C1 segment of cervical spinal cord (tissue), 14 donors: ENCODE results near the gene HNRNPD.
"Not testable (repeated sequence)": the region's sequence is repeated elsewhere in the genome, so short reads cannot be mapped to it uniquely, and the experiment has no call there.

Experiments used
- DNase-seq, 14 donors: peaks; one replicate each; lab custom pipeline; 2025; lab: John Stamatoyannopoulos, UW

The HNRNPD gene

DNA sequence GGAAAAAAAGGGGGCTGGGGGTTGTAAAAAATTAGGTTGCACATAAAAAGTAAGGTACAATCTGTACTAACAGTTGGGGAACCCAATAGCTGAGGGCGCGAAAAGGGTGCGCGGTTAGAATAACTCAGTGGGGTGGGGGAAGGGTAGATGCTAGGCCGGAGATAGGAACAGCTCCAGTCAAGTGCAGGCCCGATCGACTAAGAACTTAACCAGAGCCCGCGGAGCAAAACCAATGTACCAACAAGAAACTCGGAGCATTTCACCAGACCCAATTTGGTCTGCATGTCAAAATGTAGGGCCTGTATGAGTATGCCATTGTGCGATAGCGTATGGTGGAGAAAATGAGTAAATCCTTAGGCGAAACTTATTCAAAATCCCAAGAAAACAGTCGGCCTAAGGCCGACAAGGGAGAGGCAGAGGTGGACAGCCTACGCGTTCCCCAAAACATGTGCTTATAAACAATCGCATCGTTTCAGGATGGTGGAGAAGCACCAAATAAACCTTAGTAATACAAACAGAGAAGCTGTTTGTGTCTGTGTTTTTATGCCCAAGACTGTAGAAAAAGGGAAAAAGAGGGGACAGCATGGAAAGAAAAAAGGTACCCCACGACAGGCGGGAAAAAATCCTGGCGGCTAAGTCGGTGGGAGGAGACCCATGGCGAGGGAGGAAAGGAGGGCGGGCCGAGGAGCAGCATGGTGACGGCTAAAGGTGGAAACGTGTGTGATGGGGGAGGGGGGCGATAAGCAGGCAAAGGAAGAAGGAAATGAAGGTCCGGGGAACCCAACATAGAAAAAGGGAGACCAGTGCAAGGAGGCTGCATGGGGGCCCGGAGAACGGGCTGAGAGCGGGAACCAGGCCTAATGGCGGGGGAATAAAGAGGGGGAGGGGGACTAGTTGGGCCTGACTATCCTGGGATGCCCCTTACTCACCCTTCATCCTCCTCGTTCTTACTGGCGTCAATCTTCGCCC, 990 bp downstream of the HNRNPD start:
- peak in 12 of 14 donors; percentile 27 to 72 (median 46) for DNase-seq

DNA sequence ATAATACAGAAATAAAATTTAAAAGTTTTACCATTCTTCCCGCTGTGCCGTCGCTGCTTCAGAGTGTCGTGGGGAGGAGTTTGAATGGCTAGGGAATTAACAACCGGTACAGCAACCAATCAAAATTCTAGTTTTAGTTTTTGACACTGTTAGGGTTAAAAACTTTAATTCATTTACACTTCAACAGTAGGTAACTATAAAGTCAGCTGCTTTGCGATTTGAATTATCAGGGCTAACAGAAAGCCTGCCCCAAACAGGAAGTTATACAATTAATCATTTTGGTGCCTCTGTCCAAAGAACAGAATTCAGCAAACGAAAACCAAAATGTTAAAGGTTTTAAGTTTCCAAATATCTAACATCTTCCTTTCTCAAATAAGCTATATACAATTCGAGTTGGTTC, 2.3 kb downstream of the HNRNPD start:
- no peak for DNase-seq

DNA sequence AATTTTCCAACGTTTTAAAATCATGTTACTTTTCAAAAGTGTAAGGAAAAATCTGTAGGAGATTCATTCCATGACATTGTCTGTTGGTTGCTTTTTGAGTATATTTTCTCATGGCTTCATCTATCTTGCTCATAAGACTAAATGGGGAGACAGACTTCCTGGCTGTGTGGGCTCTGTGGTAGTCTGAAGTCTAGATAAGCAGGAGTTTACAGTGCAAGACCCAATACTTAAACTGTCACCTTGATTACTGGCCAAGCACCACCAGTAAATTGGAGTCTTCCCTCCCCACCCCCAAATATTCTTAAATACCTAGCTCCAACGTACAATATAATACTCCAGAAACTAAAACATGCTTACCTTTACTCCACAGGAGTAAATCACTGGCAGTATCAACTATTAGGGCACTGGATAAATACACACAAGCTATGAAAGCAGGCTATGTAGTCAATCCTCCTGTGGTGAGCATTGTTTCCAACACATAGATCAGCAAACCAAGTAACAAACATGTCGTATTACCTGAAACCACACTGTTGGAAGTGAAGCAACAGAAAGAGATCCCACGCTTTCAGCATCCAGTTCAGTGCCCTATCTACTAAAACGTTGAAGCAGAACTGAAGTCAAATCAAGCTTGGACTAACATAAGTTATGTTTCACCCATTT, 6.2 kb downstream of the HNRNPD start:
- DNase-seq: no peak

DNA sequence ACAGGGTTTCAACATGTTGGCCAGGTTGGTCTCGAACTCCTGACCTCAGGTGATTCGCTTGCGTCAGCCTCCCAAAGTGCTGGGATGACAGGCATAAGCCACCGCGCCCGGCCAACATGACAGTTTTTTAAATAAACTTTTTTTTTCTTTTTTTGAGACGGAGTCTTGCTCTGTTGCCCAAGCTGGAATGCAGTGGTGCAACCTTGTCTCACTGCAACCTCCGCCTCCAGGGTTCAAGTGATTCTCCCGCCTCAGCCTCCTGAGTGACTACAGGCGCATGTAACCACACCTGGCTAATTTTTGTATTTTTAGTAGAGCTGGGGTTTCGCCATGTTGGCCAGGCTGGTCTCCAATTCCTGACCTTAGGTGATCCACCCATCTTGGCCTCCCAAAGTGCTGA, 7.4 kb downstream of the HNRNPD start:
- DNase-seq: not testable (repeated sequence)

DNA sequence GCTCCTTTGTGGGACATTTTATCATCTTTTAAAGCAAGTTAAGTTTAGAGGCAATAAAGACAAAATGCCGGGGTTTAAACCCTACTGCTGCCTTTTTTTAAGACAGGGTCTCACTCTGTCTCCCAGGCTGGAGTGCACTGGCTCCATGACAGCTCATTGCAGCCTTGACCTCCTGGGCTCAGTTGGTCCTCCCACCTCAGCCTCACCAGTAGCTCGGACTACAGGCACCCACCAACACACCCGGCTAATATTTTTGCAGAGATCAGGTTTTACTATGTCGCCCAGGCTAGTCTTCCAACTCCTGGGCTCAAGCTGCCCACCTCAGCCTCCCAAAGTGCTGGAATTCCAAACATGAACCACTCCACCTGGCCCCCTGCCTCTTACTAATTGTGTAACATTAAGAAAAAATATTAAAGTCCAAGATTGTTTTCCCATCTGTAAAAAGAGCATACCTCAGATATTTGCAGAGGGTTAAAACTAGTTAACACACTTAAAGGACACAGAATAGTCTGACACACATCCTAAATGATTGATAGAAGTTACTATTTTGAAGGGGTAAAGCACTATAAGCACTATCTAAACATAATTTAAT, 9.8 kb downstream of the HNRNPD start:
- no peak for DNase-seq

DNA sequence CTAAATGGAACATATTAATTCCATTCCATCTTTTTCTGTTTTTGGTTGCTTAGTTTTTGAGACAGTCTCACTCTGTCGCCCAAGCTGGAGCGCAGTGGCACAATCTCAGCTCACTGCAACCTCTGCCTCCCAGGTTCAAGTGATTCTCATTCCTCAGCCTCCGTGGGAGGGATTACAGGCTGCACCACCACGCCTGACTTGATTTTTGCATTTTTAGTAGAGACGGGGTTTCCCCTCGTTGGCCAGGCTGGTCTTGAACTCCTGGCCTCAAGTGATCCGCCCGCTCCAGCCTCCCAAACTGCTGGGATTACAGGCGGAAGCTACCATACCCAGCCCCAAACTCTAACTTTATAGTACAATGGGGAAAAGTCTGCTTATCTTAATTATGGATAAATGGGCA, 11.2 kb downstream of the HNRNPD start:
- DNase-seq: no peak

DNA sequence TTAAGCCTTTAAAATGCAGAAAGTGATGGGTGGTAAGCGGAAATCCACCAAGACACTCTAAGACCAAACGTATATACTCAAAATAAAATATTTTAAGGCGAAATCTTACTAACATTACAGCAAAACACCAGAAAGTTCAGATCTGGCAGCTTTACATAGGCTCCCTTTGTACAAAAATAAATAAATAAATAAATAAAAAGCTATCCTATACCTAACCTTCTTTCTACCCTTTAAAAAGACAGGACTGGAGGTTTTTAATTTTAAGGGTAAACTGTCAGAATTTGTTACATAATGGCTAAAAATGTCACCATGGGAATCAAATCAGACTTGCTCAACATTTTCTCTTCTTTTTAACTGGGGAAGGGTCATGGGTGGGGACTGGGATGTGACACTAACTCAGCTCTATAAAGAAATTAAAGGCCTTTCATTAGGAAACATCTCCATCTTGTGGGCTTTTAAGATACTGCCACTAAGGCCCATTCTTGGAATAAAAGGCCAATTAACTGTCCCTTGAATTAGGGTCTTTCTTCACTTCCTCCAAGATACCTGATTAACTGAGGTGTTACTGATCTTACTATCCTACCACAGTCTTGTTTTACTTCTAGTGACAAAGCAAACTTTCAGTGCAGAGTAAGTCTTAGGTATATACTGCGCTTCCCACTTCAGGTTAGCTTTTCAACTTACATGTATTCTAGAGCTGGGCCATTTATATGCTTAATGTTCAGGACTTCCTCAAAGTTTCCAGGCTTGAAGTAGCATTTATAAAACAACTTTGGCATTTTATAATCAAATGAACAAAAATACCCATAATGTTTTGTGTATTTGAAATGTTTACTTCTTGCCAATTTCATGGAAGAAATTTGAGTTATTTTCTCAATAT, 13.3 kb downstream of the HNRNPD start:
- DNase-seq: peak in 1 of 14 donors; percentile 6

DNA sequence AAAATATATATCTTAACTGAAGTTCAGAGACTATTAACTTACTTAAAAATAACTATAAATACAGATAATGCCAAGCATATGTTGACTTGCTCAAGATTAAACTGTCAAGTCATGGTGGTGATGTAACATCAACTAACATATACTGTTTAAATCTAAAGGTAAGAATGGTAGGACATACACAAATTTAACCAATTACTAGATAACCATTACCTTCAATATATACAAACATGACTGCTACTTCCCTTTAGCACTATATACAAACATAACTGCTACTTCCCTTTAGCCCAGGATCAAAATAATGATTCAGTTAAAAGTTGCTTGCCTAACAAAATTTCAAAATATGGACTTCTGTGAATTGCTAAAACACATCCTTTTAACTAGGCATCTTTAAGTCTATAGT, 14.9 kb downstream of the HNRNPD start:
- no peak for DNase-seq

DNA sequence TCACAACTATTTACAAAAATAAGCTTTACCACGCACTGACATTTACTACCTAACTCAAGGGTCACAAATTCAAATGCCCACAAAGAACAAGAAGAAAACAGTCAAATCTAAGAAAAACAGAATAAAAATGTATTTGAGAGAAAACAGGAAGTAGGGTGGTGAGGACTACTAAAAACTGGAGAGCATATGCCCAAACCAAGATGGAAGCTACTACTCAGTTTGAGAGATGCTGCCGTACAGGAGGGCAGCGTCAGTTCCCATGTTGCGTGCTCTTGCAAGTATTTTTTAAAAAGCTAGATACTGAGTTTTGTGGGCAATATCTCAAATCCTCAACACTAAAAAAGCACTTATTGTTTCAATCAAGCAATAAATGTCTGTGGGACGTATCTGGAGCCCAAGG, 16.2 kb downstream of the HNRNPD start:
- no peak for DNase-seq

DNA sequence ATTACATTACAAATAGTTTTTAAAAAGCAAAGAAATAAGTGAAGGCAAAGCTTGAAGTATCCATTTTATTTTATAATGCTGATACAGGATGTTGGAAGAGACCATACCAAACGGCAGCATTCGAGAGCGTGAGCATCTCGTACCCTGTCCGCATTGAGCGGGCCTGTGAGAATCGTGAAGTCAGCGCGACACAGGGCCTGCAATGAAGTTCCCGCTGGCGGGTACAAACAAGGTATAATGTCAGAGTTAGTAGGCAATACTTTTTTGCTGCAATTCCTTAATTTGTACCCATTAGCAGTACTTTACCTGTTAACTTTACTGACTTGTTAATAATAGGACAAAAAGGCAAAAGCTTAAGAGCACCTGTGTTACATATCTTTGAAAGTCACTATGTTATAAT, 19.0 kb downstream of the HNRNPD start:
- DNase-seq: no peak

DNA sequence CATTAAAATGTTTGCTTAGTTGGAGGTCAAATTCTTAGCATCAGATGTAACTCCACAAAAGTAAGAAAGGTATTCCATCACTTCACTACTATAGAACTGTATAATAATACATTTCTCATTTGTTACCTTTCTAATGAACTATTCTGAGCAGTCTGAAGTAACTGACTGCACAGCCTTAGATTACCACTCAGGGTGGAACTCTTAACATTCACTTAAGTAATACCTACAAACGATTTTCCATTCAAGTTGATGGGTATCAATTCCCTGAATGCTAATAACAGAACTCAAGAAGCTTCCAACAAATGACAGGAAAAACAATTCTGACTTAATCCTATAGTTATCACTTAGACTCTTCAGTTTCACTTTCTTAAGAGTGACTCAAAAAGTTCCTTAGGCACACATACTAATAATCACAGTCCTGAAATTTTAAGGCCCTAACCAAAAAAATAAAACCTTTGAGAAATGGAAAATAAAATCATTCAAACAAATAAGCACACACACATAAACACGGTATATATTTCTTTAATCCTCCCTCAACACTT, 20.9 kb downstream of the HNRNPD start:
- no peak for DNase-seq

DNA sequence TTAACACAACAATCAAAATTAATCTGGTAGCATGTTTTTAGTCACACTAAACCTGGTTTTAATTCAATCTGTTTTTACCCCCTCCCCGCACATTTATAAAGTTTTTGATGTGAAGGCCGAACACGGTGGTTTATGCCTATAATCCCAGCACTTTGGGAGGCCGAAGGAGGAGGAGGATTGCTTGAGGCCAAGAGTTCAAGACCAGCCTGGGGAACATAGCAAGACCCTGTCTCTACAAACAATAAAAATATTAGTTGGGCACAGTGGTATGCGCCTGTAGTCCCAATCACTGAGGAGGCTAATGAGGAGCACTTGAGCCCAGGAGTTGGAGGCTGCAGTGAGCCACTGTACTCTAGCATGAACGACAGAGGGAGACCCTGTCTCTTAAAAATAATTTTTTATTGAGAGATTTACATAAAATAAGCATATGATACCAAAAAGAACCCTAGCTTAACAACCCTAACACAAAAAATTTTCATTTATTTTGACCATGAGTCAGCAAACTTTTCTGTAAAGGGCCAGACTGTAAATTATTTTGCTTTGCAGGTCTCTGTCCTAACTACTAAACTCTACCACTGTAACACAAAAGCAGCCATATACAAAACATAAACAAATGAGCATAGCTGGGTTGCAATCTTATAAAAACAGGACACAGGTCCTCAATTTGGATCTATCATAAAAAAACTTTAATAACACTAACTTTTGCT, 21.5 kb downstream of the HNRNPD start:
- DNase-seq: no peak

DNA sequence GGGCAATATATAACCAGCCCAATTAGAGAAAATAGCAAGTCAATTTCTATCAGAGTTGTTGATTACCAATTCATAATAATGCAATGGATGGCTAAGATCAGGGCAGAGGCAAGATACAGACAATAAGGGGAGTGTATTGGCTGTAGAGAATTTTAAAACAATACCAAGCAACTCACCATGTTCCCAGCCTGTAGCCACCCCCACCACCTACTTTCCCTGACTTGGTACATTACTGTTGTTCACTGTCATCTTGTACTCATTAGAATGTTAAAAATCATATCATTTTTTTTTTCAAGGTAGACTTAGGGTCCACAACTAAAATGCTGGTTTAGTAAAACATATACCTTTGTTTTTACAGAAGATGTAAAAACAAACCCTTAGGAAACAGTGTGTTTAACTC, 27.7 kb downstream of the HNRNPD start:
- DNase-seq: no peak

DNA sequence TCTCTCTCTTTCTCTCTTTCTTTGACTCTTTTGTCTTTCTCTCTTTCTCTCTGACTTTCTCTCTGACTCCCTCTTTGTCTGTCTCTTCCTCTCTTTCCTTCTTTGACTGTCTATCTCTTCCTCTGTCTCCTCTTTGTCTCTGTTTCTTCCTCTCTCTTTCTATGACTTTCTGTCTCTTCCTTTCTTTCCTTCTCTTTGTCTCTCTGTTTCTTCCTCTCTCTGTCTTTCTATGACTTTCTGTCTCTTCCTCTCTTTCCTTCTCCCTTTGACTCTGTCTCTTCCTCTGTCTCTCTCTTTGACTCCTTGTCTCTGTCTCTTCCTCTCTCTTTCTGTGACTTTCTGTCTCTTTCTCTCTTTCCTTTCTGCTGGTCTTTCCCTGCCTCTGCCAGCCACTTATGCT, 38.7 kb downstream of the HNRNPD start:
- no peak for DNase-seq

DNA sequence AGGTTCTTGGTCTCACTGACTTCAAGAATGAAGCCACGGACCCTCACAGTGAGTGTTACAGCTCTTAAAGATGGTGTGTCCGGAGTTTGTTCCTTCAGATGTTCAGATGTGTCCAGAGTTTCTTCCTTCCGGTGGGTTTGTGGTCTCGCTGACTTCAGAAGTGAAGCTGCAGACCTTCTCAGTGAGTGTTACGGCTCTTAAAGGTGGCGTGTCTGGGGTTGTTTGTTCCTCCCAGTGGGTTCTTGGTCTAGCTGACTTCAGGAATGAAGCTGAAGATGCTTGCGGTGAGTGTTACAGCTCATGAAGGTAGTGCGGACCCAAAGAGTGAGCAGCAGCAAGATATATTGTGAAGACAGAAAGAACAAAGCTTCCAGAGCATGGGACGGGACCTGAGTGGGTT, 40.1 kb downstream of the HNRNPD start:
- not testable (repeated sequence) for DNase-seq

DNA sequence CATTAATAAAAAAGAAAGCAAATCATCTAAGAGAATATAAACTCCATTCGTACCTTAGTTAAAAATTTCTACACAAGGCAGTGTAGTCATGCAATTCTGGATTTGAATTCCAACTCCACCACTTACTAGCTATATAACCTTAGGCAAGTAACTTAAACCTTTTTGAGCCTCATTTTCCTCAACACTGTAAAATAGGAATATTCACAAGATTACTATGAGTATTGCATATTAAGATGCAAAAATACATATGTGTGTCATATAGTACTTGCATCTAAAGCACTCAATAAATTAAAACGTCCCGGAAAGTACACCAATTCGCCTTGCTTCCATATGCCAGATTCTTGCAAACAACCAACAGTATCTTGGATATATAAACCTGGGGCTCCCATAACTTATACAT, 42.0 kb downstream of the HNRNPD start:
- no peak for DNase-seq

DNA sequence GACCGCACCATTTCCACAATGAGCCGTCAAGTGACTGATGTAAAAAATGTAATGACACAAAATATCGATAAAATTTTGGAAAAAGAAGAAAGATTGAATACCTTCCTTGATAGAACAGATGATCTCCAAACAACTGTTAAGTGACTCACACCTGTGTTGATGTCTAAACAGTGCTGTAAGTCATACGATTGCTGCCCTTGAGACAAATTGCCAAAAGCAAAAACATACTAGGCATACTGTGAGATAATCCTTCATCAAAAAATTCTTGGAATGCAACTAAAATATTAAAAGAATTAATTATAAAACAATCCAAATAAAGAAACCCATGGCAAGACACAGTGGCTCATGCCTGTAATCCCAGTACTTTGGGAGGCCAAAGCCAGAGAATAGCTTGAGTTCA, 53.4 kb downstream of the HNRNPD start:
- no peak for DNase-seq

DNA sequence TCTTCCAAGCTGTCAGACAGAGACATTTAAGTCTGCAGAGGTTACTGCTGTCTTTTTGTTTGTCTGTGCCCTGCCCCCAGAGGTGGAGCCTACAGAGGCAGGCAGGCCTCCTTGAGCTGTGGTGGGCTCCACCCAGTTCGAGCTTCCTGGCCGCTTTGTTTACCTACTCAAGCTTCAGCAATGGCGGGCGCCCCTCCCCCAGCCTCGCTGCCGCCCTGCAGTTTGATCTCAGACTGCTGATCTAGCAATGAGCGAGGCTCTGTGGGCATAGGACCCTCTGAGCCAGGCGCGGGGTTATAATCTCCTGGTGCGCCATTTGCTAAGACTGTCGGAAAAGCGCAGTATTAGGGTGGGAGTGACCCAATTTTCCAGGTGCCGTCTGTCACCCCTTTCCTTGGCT, 70.7 kb downstream of the HNRNPD start:
- DNase-seq: not testable (repeated sequence)
